Measurements from ENCODE around the gene GMFB. TPM values are rescaled to one million over a fixed set of nuclear protein-coding genes. Genes with fewer than 3 reads are reported as not detected.

The GMFB gene
- total and polyA plus RNA-seq, 10 of the 15 experiments (the other 5 are each of a cell fraction or from before 2014, with no cell fraction given): 29.3 to 71.0 (median 50.8) TPM

DNA sequence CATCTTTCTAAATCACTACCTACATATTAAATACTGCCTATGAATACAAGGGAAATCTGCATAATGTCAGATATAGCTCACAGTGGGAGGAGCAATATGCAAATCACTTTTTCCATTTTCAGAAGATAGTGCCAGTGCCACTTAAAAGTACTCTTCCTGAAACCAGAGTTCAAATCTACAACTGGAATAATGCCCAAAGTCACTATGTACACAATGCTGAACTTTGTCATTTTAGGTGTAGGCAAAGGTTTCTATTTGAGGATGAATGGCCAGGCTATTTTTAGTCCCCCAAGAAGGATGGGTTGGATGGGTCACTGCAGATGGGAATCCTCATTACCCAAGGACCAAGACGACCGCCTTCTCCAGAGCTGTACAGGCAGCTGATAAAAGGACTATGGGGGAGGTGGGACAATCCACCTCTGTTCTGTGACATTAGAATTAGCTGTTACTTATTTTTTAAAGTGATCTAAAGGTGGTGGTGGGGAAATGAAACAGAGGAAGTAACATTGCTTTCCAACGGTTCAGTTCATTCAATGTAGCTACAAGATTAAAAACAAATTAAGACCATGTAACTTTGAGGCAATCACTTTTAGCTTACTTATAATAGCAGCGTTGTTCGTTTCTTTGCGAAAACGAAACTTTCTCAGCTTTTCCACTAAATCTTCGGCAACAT, 5.6 kb downstream of the GMFB start (continued):
- TF ChIP-seq, protein P1, sequence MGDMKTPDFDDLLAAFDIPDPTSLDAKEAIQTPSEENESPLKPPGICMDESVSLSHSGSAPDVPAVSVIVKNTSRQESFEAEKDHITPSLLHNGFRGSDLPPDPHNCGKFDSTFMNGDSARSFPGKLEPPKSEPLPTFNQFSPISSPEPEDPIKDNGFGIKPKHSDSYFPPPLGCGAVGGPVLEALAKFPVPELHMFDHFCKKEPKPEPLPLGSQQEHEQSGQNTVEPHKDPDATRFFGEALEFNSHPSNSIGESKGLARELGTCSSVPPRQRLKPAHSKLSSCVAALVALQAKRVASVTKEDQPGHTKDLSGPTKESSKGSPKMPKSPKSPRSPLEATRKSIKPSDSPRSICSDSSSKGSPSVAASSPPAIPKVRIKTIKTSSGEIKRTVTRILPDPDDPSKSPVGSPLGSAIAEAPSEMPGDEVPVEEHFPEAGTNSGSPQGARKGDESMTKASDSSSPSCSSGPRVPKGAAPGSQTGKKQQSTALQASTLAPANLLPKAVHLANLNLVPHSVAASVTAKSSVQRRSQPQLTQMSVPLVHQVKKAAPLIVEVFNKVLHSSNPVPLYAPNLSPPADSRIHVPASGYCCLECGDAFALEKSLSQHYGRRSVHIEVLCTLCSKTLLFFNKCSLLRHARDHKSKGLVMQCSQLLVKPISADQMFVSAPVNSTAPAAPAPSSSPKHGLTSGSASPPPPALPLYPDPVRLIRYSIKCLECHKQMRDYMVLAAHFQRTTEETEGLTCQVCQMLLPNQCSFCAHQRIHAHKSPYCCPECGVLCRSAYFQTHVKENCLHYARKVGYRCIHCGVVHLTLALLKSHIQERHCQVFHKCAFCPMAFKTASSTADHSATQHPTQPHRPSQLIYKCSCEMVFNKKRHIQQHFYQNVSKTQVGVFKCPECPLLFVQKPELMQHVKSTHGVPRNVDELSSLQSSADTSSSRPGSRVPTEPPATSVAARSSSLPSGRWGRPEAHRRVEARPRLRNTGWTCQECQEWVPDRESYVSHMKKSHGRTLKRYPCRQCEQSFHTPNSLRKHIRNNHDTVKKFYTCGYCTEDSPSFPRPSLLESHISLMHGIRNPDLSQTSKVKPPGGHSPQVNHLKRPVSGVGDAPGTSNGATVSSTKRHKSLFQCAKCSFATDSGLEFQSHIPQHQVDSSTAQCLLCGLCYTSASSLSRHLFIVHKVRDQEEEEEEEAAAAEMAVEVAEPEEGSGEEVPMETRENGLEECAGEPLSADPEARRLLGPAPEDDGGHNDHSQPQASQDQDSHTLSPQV (IDR thresholded peaks at IDR 0.05): 0 out of 2 replicates have a peak, but pooled peaks have one; percentile 49
- TF ChIP-seq, protein P2, sequence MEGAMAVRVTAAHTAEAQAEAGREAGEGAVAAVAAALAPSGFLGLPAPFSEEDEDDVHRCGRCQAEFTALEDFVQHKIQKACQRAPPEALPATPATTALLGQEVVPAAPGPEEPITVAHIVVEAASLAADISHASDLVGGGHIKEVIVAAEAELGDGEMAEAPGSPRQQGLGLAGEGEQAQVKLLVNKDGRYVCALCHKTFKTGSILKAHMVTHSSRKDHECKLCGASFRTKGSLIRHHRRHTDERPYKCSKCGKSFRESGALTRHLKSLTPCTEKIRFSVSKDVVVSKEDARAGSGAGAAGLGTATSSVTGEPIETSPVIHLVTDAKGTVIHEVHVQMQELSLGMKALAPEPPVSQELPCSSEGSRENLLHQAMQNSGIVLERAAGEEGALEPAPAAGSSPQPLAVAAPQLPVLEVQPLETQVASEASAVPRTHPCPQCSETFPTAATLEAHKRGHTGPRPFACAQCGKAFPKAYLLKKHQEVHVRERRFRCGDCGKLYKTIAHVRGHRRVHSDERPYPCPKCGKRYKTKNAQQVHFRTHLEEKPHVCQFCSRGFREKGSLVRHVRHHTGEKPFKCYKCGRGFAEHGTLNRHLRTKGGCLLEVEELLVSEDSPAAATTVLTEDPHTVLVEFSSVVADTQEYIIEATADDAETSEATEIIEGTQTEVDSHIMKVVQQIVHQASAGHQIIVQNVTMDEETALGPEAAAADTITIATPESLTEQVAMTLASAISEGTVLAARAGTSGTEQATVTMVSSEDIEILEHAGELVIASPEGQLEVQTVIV (IDR thresholded peaks at IDR 0.05; ENCODE audit: borderline replicate concordance, partially characterized antibody): no peak

DNA sequence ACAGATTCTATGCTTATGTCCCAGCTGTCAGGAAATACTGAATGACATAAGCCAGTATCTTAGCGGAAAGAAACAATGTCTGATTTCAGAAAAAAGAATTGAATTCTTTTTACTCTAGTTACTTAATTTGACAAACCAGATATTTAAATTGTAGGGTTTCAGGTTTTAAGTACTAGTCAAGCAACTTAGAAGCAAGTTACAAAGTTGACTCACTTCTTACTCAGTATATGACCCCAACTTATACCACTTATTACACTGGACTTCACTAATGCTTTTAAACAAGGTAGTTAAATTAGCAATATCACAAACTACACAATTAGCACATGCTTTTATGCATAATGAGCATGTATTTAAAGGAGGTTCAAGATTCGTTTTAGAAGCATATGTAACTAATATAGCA, 7.1 kb downstream of the GMFB start:
- Histone ChIP-seq H3K9ac (ENCODE audit: control insufficient read depth, insufficient read depth, low read length) (no peak overlapping the region), H3K4me2 (ENCODE audit: control insufficient read depth, insufficient read depth) (no peak overlapping the region), H3K79me2 (ENCODE audit: control insufficient read depth, insufficient read depth, low read length) (peaks cover 47% of the 10 kb centered on the region), H3K4me1 (ENCODE audit: control insufficient read depth, insufficient read depth, low read length) (peaks cover 10% of the 10 kb centered on the region), H3K27ac (ENCODE audit: control insufficient read depth, insufficient read depth) (no peak overlapping the region), H3K36me3 (ENCODE audit: control insufficient read depth in 2 of 2, insufficient read depth in 2 of 2, low read length in 1 of 2) (peaks cover 0 to 6% of the 10 kb centered on the region in 2 experiments; a peak in 2 of 4 replicates), H2AFZ (ENCODE audit: control insufficient read depth, low read depth, low read length) (no peak overlapping the region), H4K20me1 (ENCODE audit: control insufficient read depth, insufficient read depth) (no peaks in the 10 kb centered on the region), H3K27me3 (replicated peaks in 1 of 2; ENCODE audit: control insufficient read depth in 2 of 2, insufficient read depth in 2 of 2, low read length in 1 of 2) (no peaks in the 10 kb centered on the region), H3K9me3 (replicated peaks; ENCODE audit: control insufficient read depth, insufficient read depth, low read length) (no peaks in the 10 kb centered on the region), H3K4me3 (no peak overlapping the region)
- ATAC-seq (no peak), FAIRE-seq (no peak), DNase-seq (ENCODE audit: low read depth, low spot score) (no peak)
- RAD21 ChIA-PET (ENCODE audit: unreplicated experiment): interaction anchor here (1.5 kb wide), 1 partner anchor 28 kb away, joined by 4 read pairs; the partner anchor contains the start of gene CGRRF1
- intact Hi-C loops (cut with micrococcal nuclease; ENCODE audit: unreplicated experiment): no loop called here
- POLR2A ChIA-PET: no interaction called here
- SMC1A ChIA-PET (ENCODE audit: uncharacterized antibody, unreplicated experiment): interaction anchor here (0.9 to 2.4 kb wide), 3 partner anchors 9 to 84 kb away, joined by 3 to 10 read pairs (median 3); no protein-coding TSS in a partner anchor
- in situ Hi-C loops (cut with MboI): no loop called here
- 74% methylated on average over 2 of the region's 2 CpGs for WGBS (ENCODE audit: insufficient coverage, insufficient replicate concordance, low lambda C conversion rate, missing lambda C conversion rate)
- no TSS peak for BruUV-seq (replicated peaks)
- CTCF ChIA-PET: interaction anchor here (1.2 to 1.9 kb wide), 5 partner anchors 13 to 85 kb away, joined by 3 to 6 read pairs (median 4); partner anchors contain the start of gene CDKN3
- no peak for TF ChIP-seq SP1 (IDR thresholded peaks at IDR 0.05; ENCODE audit: low read depth, low read length)
- no peak for TF ChIP-seq CREB1 (IDR thresholded peaks at IDR 0.05; ENCODE audit: low read depth)
- no peak for TF ChIP-seq ESRRA (IDR thresholded peaks at IDR 0.05; ENCODE audit: low read length)
- no peak for TF ChIP-seq CBFB (IDR thresholded peaks at IDR 0.05; ENCODE audit: low read depth)
- no peak for TF ChIP-seq GATAD2B (conservative IDR thresholded peaks at IDR 0.05; ENCODE audit: low read depth)
- no peak for TF ChIP-seq MEF2B (IDR thresholded peaks at IDR 0.05; ENCODE audit: partially characterized antibody, poor library complexity, severe bottlenecking)
- TF ChIP-seq CHD4 (IDR thresholded peaks at IDR 0.05): no peak
- no peak for TF ChIP-seq CBX3 (IDR thresholded peaks at IDR 0.05; ENCODE audit: borderline replicate concordance, low read depth)
- TF ChIP-seq, protein P3, sequence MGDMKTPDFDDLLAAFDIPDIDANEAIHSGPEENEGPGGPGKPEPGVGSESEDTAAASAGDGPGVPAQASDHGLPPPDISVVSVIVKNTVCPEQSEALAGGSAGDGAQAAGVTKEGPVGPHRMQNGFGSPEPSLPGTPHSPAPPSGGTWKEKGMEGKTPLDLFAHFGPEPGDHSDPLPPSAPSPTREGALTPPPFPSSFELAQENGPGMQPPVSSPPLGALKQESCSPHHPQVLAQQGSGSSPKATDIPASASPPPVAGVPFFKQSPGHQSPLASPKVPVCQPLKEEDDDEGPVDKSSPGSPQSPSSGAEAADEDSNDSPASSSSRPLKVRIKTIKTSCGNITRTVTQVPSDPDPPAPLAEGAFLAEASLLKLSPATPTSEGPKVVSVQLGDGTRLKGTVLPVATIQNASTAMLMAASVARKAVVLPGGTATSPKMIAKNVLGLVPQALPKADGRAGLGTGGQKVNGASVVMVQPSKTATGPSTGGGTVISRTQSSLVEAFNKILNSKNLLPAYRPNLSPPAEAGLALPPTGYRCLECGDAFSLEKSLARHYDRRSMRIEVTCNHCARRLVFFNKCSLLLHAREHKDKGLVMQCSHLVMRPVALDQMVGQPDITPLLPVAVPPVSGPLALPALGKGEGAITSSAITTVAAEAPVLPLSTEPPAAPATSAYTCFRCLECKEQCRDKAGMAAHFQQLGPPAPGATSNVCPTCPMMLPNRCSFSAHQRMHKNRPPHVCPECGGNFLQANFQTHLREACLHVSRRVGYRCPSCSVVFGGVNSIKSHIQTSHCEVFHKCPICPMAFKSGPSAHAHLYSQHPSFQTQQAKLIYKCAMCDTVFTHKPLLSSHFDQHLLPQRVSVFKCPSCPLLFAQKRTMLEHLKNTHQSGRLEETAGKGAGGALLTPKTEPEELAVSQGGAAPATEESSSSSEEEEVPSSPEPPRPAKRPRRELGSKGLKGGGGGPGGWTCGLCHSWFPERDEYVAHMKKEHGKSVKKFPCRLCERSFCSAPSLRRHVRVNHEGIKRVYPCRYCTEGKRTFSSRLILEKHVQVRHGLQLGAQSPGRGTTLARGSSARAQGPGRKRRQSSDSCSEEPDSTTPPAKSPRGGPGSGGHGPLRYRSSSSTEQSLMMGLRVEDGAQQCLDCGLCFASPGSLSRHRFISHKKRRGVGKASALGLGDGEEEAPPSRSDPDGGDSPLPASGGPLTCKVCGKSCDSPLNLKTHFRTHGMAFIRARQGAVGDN (IDR thresholded peaks at IDR 0.05): no peak
